CD4-positive, alpha-beta T cell (primary cell): ENCODE data around the gene MYH6. TPM values are rescaled to one million over a fixed set of nuclear protein-coding genes. Genes with fewer than 3 reads are reported as not detected.

Source experiments
- ATAC-seq: fragments of 200-7000 bp; cut with Tn5 transposase; one replicate; pipeline ENCODE4 v1.10.0; 2022; ENCODE audit warnings: mild to moderate bottlenecking; ENCODE audit not compliant: poor library complexity
- CTCF ChIA-PET: fragments of 350-600 bp; sonication (Branson Sonifier 250); formaldehyde crosslinking; loops from one replicate; lab custom pipeline; 2021; ENCODE audit warnings: antibody characterized with exemption, inconsistent platforms; lab: Charles Lee
- POLR2A ChIA-PET: fragments of 350-600 bp; sonication (Branson Sonifier 250); formaldehyde crosslinking; loops from one replicate; lab custom pipeline; 2021; ENCODE audit warnings: antibody characterized with exemption, inconsistent platforms; lab: Charles Lee
- DNase-seq, 14 experiments: peaks; one replicate each; pipeline ENCODE4 v3.0.0-alpha.2; 2013 to 2020; ENCODE audit warnings: mixed read lengths in 2 of 14
- H3K27ac ChIP-seq, 2 donors: one replicate each; pipeline versions ENCODE4 v1.5.1 to v1.7.0; 2013; ENCODE audit warnings: low read length in 2 of 2, low read depth in 1 of 2, mild to moderate bottlenecking in 1 of 2
- H3K27me3 ChIP-seq, 2 experiments: 1 replicate in 1 of 2; 2 replicates in 1 of 2; pipeline versions ENCODE4 v1.6.1 to v1.7.0; 2013; ENCODE audit warnings: low read length in 2 of 2, control low read depth in 1 of 2, mild to moderate bottlenecking in 1 of 2, moderate library complexity in 1 of 2; ENCODE audit not compliant: insufficient read depth in 2 of 2, control insufficient read depth in 1 of 2
- H3K36me3 ChIP-seq: one replicate; pipeline ENCODE4 v1.6.1; 2013; ENCODE audit warnings: low read length, control low read depth; ENCODE audit not compliant: insufficient read depth
- H3K4me1 ChIP-seq: one replicate; pipeline ENCODE4 v1.6.1; 2013; ENCODE audit warnings: low read length, control low read depth; ENCODE audit not compliant: insufficient read depth
- H3K4me3 ChIP-seq: one replicate; pipeline ENCODE4 v1.5.1; 2013; ENCODE audit warnings: mild to moderate bottlenecking, low read length, moderate library complexity
- H3K9me3 ChIP-seq, 2 experiments: 1 replicate in 1 of 2; 2 replicates in 1 of 2; pipeline versions ENCODE4 v1.6.1 to v1.7.0; 2013; ENCODE audit warnings: low read length in 2 of 2, mild to moderate bottlenecking in 2 of 2, control low read depth in 1 of 2, moderate library complexity in 1 of 2; ENCODE audit not compliant: control insufficient read depth in 1 of 2, insufficient read depth in 1 of 2
- H3K27ac Mint-ChIP-seq: one replicate; pipeline ENCODE4 v1.8.0; 2020; ENCODE audit warnings: mixed read lengths
- H3K27me3 Mint-ChIP-seq: one replicate; pipeline ENCODE4 v1.8.0; 2021; ENCODE audit warnings: mixed read lengths
- H3K36me3 Mint-ChIP-seq: one replicate; pipeline ENCODE4 v1.8.0; 2021; ENCODE audit warnings: low read depth, mixed read lengths
- H3K4me1 Mint-ChIP-seq: one replicate; pipeline ENCODE4 v1.8.0; 2021; ENCODE audit warnings: low read depth, mixed read lengths
- H3K4me3 Mint-ChIP-seq: one replicate; pipeline ENCODE4 v1.8.0; 2020; ENCODE audit warnings: mild to moderate bottlenecking, mixed read lengths
- H3K9me3 Mint-ChIP-seq: one replicate; pipeline ENCODE4 v1.8.0; 2020; ENCODE audit warnings: mixed read lengths
- CTCF ChIP-seq: fragments of 200-600 bp; IDR thresholded peaks from one replicate; pipeline ENCODE4 v1.8.0; 2022; ENCODE audit warnings: antibody characterized with exemption, mild to moderate bottlenecking
- intact Hi-C, 2 experiments: fragments of 100-400 bp; cut with DNase I in 1 of 2; cut with micrococcal nuclease in 1 of 2; formaldehyde crosslinking; loops; one replicate each; pipeline versions ENCODE4 v1.15.1 to v1.9.0; 2023 to 2025; cut with DNase I, micrococcal nuclease
- total RNA-seq, 174 experiments: library from RNA in 2 of 174; stranded (reverse) in 2 of 174; gene quantifications; one replicate each; pipeline ENCODE4 v1.2.3 and lab custom pipeline; 2021 to 2026

Gene MYH6
- total RNA-seq, 2 experiments from 2014 or later: not detected

DNA sequence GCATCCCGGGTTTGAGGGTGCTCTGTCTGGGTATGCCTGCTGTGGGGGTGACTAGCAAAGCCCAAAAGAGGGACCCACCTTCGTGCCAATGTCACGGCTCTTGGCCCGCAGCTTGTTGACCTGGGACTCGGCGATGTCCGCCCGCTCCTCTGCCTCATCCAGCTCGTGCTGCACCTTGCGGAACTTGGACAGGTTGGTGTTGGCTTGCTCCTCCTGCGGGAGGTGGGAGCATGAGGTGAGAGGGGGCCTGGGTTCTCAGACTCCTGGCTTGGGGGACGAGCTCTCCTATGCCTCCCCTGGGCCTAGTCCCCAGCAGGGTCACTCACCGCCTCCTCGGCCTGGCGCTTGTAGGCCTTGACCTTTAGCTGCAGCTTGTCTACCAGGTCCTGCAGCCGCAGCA lies 5.6 kb upstream of the MYH6 start:
- no peak overlapping the region for H3K4me3 Mint-ChIP-seq
- ATAC-seq (no peak), DNase-seq (no peak)
- no peaks in the 10 kb centered on the region for H3K4me1 Mint-ChIP-seq
- Histone ChIP-seq H3K27me3 (no peaks in the 10 kb centered on the region), H3K36me3 (no peaks in the 10 kb centered on the region), H3K27ac (no peak overlapping the region), H3K9me3 (peaks cover 0 to 4% of the 10 kb centered on the region in 2 experiments), H3K4me1 (no peaks in the 10 kb centered on the region), H3K4me3 (no peak overlapping the region)
- no peak for TF ChIP-seq CTCF
- no peaks in the 10 kb centered on the region for H3K36me3 Mint-ChIP-seq
- intact Hi-C loops: no loop called here
- peaks cover 3% of the 10 kb centered on the region for H3K27me3 Mint-ChIP-seq
- no peaks in the 10 kb centered on the region for H3K9me3 Mint-ChIP-seq
- H3K27ac Mint-ChIP-seq: no peak overlapping the region
- ChIA-PET POLR2A (no interaction called here), CTCF (no interaction called here)

- Mint-ChIP-seq H3K27me3 (peaks cover 6% of the 10 kb centered on the region), H3K36me3 (no peaks in the 10 kb centered on the region), H3K9me3 (no peaks in the 10 kb centered on the region), H3K27ac (no peak overlapping the region), H3K4me3 (no peak overlapping the region), H3K4me1 (no peaks in the 10 kb centered on the region)
- Histone ChIP-seq H3K36me3 (no peaks in the 10 kb centered on the region), H3K27ac (no peak overlapping the region), H3K4me1 (no peaks in the 10 kb centered on the region), H3K4me3 (no peak overlapping the region), H3K9me3 (no peaks in the 10 kb centered on the region), H3K27me3 (no peaks in the 10 kb centered on the region)
- ChIA-PET POLR2A (no interaction called here), CTCF (no interaction called here)
- intact Hi-C loops: no loop called here
- DNase-seq: no peak
- TF ChIP-seq CTCF: no peak
- ATAC-seq: no peak
Observed at GRCh38 chr14:23411563-23412525, 3.8 kb upstream of the MYH6 start.

DNA sequence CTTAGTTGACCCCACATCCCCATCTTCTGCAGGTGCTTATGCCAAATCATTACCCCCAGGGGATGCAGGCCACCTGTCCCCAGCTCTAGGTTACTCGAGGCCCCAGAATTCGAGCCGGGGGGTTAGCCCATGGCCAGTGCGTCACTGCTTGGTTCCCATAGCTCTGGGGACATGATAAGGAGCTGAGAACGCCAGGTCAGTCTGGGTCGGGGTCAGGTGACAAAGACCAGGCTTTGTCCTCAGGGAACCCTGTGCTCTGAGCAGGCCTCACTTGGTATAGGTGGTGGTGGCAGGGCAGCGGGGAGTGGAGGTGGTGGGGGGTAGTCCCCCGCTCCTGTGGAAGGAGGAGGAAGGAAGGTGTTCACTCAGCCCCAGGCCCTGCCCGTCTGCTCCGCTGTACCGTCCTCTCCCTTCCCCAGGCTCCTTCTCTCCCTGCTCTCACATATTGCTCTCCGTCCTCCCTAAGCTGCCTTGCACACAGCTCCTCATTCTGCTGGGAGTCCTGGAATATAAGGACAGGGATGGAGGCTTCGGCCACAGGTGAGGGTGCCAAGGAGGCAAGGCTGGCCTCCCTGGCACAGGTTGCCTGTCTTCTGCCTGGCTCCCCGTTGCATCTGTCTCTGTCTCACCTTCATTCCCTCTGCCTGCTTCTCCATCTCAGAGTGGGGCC lies 2.0 kb upstream of the MYH6 start:
- Mint-ChIP-seq H3K27me3 (peaks cover 12% of the 10 kb centered on the region), H3K36me3 (no peaks in the 10 kb centered on the region), H3K9me3 (no peaks in the 10 kb centered on the region), H3K27ac (no peak overlapping the region), H3K4me3 (no peak overlapping the region), H3K4me1 (no peaks in the 10 kb centered on the region)
- intact Hi-C loops: no loop called here
- POLR2A ChIA-PET: no interaction called here
- CTCF ChIA-PET: no interaction called here
- ATAC-seq: no peak
- Histone ChIP-seq H3K27me3 (no peaks in the 10 kb centered on the region), H3K27ac (no peak overlapping the region), H3K36me3 (no peaks in the 10 kb centered on the region), H3K4me1 (no peaks in the 10 kb centered on the region), H3K9me3 (no peaks in the 10 kb centered on the region), H3K4me3 (no peak overlapping the region)
- no peak for DNase-seq
- no peak for TF ChIP-seq CTCF
